Eye (tissue), 1 donor: ENCODE data around the gene PCNX1.

ENCODE experiments used
- DNase-seq: peaks from one replicate; pipeline ENCODE4 v3.0.0-alpha.2; 2015

PCNX1 gene

GRCh38 chr14:70889555-70889954 is 17.7 kb upstream of the PCNX1 start:
- no peak for DNase-seq

DNA sequence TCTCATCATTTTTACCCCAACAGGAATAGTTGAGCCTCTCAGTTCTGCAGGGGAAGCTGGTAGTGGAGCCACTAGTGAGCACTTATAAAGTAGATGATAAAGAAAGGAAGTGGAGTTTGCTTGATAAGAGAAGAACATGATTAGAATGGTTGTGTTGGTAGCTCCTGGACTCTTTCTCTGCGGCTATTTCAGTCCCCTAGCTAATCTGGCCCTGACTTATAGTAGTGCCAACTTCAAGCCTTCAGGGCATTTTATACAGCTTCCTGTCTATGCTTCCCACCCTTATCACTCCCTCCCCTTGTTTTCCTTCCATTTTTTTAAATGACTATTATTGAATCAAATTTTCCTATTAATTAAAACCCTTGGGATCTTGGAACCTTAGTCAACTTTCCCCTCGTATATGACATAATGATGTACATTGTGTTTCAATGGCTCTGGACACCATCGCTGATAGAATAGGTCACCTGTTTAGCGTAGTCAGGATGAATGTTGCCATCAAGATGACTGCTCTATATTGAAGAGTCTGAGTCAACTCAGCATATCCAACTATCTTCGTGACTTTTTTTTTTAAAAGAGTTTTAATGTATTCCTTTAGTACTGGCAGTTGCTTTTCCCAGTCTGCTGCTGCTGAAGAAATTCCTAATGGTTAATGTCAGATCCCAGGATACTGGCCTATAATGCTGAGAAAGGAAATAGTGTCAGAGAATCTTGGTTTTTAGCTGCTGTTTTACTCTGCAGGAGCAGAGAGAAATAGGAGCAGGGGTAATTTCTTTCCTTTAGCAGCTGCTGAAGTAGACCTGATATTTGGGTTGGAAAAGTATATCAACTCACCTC is 16.2 kb upstream of the PCNX1 start:
- no peak for DNase-seq

DNA sequence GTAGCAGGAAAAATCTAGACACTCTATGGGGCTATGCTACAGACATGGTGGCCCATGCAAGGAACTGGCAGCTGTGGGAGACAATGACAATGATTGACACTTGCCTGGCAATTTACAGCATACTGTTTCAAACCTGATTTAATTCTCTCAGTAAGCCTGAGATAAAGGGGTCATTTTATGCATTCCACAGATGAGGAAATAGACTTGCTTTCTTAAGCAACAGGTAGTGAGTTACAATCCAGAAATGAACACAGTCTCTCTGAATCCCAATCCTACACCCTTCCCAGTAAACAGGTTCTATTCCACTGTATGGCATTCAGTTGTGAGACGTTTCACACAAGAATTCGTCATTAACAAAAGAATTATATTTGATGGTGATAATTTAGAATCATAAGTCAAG is 15.5 kb upstream of the PCNX1 start:
- DNase-seq: no peak

DNA sequence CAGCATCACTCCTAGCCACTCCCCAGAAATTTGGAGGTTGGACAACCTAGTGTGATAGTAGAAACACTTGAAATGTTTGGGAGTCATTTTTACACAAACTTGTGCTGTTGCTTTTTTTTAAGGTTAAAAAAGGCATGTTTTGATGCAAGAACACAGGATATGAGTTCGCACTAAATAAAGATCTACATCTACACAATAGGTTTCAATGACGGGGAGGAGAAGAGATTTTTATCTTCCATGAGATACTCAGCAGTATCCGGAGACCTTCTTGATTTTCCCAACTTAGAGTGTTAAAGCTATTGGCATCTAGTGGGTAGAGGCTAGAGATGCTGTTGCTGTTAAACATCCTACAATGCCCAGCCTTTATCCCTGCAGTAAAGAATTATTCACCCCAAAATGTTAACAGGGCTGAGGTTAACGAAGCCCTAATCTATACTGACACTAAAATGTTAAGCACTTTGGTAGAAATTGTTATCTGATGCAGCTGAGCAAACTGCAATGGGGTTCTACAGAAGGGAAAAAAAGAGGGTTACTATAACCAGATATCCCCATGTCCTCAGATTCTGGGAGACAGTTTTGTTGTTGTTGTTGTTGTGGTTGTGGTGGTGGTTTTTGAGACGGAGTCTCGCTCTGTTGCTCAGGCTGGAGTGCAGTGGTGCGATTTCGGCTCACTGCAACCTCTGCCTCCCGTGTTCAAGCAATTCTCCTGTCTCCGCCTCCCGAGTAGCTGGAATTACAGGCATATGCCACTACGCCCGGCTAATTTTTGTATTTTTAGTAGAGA is 14.0 kb upstream of the PCNX1 start:
- DNase-seq: no peak

DNA sequence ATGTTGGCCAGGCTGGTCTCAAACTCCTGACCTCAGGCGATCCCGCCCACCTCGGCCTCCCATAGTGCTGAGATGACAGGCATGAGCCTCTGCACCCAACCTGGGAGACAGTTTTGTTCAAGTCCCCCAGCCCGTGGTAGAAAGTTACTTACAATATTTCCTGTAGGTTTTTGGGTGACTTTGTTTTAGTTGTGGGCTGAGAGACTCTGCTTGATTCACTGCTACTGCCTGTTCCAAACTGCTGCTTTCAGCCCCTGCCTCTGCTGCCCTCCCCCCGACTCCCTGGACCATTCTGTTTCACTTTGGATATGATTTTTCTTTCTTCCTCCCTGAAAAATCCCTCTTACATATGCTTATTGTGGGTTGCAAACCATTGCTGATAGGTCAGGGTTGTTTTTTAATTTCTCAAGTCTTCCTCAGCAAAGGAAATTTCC is 13.4 kb upstream of the PCNX1 start:
- no peak for DNase-seq

DNA sequence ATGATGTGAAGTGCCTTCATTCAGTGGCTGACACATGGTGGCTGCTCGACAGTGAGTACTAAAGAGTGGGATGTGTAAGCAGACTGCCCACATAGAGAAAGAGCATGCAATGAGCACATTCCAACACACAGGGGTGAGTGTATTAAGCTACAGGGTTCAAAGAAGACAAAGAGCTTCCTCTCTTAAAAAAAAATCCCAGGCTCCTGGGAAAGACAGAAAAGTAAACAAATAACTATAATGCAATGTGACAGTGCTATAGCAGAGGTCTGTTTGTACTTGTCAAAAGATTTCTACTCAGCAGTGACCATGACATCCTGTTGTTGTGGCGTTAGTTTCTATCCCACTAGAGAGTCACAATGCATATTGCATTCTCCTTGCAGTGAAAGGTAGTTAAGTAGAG is 12.4 kb upstream of the PCNX1 start:
- DNase-seq: peak; percentile 43

DNA sequence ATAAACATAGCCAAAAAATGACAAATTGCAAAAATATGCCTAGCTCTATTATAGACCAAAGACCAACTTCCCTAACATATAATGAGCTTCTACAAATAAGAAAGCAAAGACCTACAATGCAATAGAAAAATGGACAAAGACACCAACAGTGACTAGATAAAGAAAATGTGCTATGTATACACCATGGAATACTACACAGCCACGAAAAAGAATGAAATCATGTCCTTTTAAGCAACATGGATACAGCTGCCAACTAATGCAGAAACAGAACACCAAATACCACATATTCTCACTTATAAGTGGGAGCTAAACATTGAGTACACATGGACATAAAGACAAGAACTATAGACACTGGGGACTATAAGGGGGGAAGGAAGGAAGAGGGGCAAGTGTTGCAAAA is 10.9 kb upstream of the PCNX1 start:
- no peak for DNase-seq

DNA sequence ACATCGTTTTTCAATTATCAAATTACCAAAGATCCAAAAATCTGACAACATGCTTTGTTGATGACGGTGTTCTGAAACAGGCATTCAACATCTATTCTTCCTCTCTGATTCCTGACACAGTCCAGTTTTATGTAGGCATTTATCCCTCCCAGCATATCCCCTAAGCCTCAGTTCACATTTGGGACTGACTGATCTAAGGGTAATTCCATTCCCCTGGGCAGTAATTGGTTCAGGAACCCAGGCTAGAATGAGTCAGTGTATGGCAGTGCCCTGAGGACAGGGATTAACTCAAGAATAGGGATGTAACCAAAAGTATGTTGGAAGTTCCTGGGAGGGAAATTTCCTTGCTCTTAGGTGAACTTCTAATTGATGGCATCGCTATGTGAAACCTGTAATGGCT is 10.3 kb upstream of the PCNX1 start:
- no peak for DNase-seq

- no peak for DNase-seq
These were observed 9.8 kb upstream of the PCNX1 start for GRCh38 chr14:70897464-70897863.

- peak; percentile 84 for DNase-seq
These were observed 9.0 kb upstream of the PCNX1 start for GRCh38 chr14:70898111-70898745.

DNA sequence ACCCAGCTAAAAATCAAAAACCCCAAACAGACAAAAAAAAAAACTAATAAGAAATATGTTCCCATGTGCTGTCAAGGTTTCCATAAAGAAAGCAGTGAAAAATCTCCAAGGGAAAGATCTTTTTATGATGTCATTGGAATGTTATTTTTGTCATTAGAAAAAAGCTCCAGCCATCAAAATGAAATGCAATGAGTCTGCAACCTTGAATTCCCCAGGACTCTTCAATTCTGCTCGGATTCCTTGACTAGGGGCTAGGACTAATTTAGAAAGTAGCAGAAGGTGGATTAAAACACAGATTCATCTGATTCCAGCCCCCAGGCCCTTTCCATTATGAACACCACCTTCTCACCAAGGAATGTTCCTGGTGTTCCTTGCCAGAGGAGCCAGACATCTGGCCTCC is 6.0 kb upstream of the PCNX1 start:
- no peak for DNase-seq

GRCh38 chr14:70902184-70902583 is 5.1 kb upstream of the PCNX1 start:
- no peak for DNase-seq

- no peak for DNase-seq
These were observed 2.9 kb upstream of the PCNX1 start for GRCh38 chr14:70904373-70904772.

DNA sequence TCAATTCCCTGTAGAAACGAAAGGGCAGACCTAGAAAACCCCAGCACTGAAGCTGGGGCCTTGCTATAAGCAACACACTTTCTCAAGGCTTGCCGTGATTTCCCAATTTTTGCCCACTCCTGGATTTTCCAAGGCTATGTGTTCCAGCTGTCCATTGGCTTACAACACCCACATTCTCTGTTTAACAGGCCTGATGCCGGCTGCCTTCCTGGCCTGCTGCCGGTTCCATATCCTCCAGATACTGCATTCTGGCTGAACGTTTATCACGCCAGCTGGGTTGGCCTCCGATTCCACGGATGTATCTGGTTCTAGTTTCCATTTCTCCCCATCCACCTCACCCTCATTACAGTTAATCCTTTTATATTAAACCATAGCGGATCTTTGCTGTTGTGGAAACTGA is 2.0 kb upstream of the PCNX1 start:
- peak; percentile 66 for DNase-seq

GRCh38 chr14:70906793-70907175 is 475 bp upstream of the PCNX1 start:
- no peak for DNase-seq

- DNase-seq: peak; percentile 82
These were observed 1.0 kb downstream of the PCNX1 start for GRCh38 chr14:70907996-70908934.

DNA sequence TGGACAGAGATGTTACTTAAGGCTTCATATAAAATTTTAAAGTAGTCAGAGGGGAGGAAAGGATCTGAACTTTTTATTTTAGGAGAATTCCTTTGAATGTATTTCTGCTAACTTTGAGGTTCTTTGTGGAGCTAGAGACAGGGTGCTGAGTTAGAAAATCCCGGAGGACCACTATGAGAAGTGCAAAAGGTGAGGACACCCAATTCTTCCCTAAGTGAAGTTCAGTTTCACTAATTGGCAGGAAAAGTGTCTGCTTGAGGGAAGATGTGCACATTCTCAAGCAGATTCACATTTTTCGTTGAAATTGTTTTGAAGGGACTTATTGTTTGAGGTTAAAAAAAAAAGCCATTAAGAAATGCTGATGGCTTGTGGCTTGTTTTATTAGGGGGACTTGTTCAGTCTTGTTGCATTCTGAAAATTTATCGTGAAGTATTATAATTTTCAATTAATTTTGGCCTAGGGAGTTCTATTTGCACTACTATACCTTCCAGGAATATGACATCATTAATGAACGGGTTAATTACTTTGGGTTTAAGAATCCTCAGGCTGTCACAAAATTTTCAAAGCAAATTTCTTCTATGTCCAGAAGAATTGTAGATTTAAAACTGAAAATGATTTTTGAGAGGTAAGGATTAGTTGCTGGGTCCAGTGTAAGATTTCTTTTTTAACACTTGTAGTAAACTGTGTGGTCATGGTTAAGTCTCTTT is 1.8 kb downstream of the PCNX1 start:
- DNase-seq: no peak

DNA sequence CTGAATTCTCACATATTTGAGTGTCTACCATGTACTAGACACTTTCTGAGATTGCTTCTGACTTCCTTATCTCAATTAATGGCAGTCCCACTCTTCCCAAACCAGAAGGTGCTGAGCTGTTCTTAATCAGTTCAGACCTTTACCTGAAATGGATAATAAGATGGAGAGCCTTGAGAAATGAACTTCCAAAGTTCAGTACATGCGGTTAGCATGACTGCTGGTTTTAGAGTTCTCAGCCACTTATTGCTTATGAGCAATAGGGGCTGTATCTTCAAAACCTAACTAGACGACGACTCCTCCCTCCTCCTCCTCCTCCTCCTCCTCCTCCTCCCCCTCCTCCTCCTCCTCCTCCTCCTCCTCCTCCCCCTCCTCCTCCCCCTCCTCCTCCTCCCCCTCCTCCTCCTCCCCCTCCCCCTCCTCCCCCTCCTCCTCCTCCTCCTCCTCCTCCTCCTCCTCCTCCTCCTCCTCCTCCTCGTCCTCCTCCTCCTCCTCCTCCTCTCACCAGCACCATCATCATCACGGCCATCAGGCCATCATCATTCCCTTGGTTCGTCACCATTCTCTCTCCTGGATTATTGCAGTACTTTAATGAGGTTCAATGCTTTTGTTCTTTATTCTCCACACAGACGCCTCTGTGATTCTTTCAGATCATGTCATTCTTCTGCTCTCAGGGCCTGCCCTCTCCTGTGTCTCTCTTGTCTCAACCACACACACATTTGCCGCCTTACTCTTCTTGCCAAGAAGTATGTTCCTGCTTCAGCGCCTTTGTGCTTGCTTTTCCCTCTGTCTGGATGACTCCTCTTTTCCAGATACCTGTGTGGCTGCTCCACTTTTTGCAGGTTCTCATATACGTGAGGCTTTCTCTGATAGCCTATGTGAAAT is 2.7 kb downstream of the PCNX1 start:
- DNase-seq: no peak

DNA sequence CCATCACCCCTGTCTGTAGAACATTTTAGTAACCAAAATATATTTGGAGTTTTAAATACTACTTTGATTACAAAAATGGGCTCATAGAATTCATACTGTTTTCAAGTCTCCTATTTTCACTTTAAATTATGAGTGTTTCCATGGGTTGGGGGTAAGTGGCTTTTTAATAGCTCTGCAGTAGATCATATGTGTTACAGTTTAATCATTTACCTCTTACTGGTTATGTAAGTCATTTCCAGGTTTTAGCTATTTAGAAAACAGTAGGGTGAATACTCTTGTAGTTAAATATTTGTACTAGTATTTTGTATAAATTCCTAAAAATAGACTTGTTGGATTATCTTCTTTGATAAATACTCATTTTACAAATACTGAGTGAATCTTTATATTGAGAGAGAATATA is 8.2 kb downstream of the PCNX1 start:
- no peak for DNase-seq

- no peak for DNase-seq
These were observed 9.0 kb downstream of the PCNX1 start for GRCh38 chr14:70916300-70916699.

GRCh38 chr14:70916799-70917198 is 9.5 kb downstream of the PCNX1 start:
- DNase-seq: no peak
